Measurements from ENCODE around the gene CDH4. TPM values are rescaled to one million over a fixed set of nuclear protein-coding genes. Genes with fewer than 3 reads are reported as not detected.

The CDH4 gene
- total RNA-seq, 1 experiment from 2014 or later, result not detected

- no peak for DNase-seq
- Mint-ChIP-seq H3K27me3 (ENCODE audit: insufficient read depth, unreplicated experiment) (peaks cover 41% of the 10 kb centered on the region), H3K4me3 (ENCODE audit: unreplicated experiment) (no peak overlapping the region), H3K4me1 (ENCODE audit: low read depth, unreplicated experiment) (no peaks in the 10 kb centered on the region), H3K36me3 (ENCODE audit: insufficient read depth, unreplicated experiment) (no peaks in the 10 kb centered on the region), H3K9me3 (ENCODE audit: unreplicated experiment) (no peaks in the 10 kb centered on the region), H3K27ac (ENCODE audit: unreplicated experiment) (no peak overlapping the region)
- no peak for TF ChIP-seq CTCF (IDR thresholded peaks at IDR 0.05; ENCODE audit: insufficient read depth in 1 of 2, low read depth in 1 of 2, low read length in 1 of 2, severe bottlenecking in 1 of 2, unreplicated experiment in 1 of 2)
- H3K27me3 ChIP-seq (replicated peaks; ENCODE audit: control insufficient read depth, insufficient read depth, low read length), result no peaks in the 10 kb centered on the region
- H3K4me1 ChIP-seq, result no peaks in the 10 kb centered on the region
- ChIA-PET POLR2A (no interaction called here), CTCF (no interaction called here)
- H3K4me3 ChIP-seq (ENCODE audit: low read depth, low read length), result no peak overlapping the region
- BruUV-seq (replicated peaks), result no TSS peak
- intact Hi-C loops (cut with micrococcal nuclease; ENCODE audit: unreplicated experiment), result no loop called here
- H3K9me3 ChIP-seq, result no peaks in the 10 kb centered on the region; the same call in 1 of the 2 replicates
- H3K36me3 ChIP-seq (ENCODE audit: control insufficient read depth, insufficient read depth, low read length), result no peaks in the 10 kb centered on the region
These were observed 93.6 kb downstream of the CDH4 start for GRCh38 chr20:61345656-61346055.

GRCh38 chr20:61346996-61347395 is 94.9 kb downstream of the CDH4 start:
- no peak for TF ChIP-seq CTCF (IDR thresholded peaks at IDR 0.05; ENCODE audit: insufficient read depth in 1 of 2, low read depth in 1 of 2, low read length in 1 of 2, severe bottlenecking in 1 of 2, unreplicated experiment in 1 of 2)
- H3K4me3 ChIP-seq (ENCODE audit: low read depth, low read length), result no peak overlapping the region
- no peaks in the 10 kb centered on the region; the same call in 1 of the 2 replicates for H3K9me3 ChIP-seq
- H3K4me1 Mint-ChIP-seq (ENCODE audit: low read depth, unreplicated experiment), result no peaks in the 10 kb centered on the region
- no peaks in the 10 kb centered on the region for H3K36me3 Mint-ChIP-seq (ENCODE audit: insufficient read depth, unreplicated experiment)
- no TSS peak for BruUV-seq (replicated peaks)
- ChIA-PET POLR2A (no interaction called here), CTCF (no interaction called here)
- no peak overlapping the region for H3K4me3 Mint-ChIP-seq (ENCODE audit: unreplicated experiment)
- H3K27me3 Mint-ChIP-seq (ENCODE audit: insufficient read depth, unreplicated experiment), result peaks cover 45% of the 10 kb centered on the region
- H3K36me3 ChIP-seq (ENCODE audit: control insufficient read depth, insufficient read depth, low read length), result no peaks in the 10 kb centered on the region
- H3K9me3 Mint-ChIP-seq (ENCODE audit: unreplicated experiment), result no peaks in the 10 kb centered on the region
- no peaks in the 10 kb centered on the region for H3K4me1 ChIP-seq
- no peak for DNase-seq
- intact Hi-C loops (cut with micrococcal nuclease; ENCODE audit: unreplicated experiment), result no loop called here
- H3K27ac Mint-ChIP-seq (ENCODE audit: unreplicated experiment), result no peak overlapping the region
- no peaks in the 10 kb centered on the region for H3K27me3 ChIP-seq (replicated peaks; ENCODE audit: control insufficient read depth, insufficient read depth, low read length)

- Histone ChIP-seq H3K4me1 (no peaks in the 10 kb centered on the region), H3K36me3 (ENCODE audit: control insufficient read depth, insufficient read depth, low read length) (no peaks in the 10 kb centered on the region), H3K9me3 (no peaks in the 10 kb centered on the region; the same call in 1 of the 2 replicates), H3K27me3 (replicated peaks; ENCODE audit: control insufficient read depth, insufficient read depth, low read length) (no peaks in the 10 kb centered on the region), H3K4me3 (ENCODE audit: low read depth, low read length) (no peak overlapping the region)
- intact Hi-C loops (cut with micrococcal nuclease; ENCODE audit: unreplicated experiment), result no loop called here
- BruUV-seq (replicated peaks), result no TSS peak
- Mint-ChIP-seq H3K36me3 (ENCODE audit: insufficient read depth, unreplicated experiment) (no peaks in the 10 kb centered on the region), H3K4me3 (ENCODE audit: unreplicated experiment) (no peak overlapping the region), H3K27ac (ENCODE audit: unreplicated experiment) (no peak overlapping the region), H3K9me3 (ENCODE audit: unreplicated experiment) (no peaks in the 10 kb centered on the region), H3K27me3 (ENCODE audit: insufficient read depth, unreplicated experiment) (peaks cover 47% of the 10 kb centered on the region), H3K4me1 (ENCODE audit: low read depth, unreplicated experiment) (no peaks in the 10 kb centered on the region)
- POLR2A ChIA-PET, result no interaction called here
- CTCF ChIA-PET, result no interaction called here
- no peak for TF ChIP-seq CTCF (IDR thresholded peaks at IDR 0.05; ENCODE audit: insufficient read depth in 1 of 2, low read depth in 1 of 2, low read length in 1 of 2, severe bottlenecking in 1 of 2, unreplicated experiment in 1 of 2)
- DNase-seq, result no peak
These were observed 95.4 kb downstream of the CDH4 start for GRCh38 chr20:61347443-61347842.
